H54 (cell line): ENCODE measurements around the gene AK1.
A peak's percentile ranks its signal among the peaks of the same experiment; 100 is the strongest.
"Not testable (repeated sequence)": the region's sequence is repeated elsewhere in the genome, so short reads cannot be mapped to it uniquely, and the experiment has no call there.

ENCODE experiments used
- DNase-seq: peaks from one replicate; pipeline ENCODE4 v3.0.0; 2011; ENCODE audit warnings: low spot score, mixed read lengths; ENCODE audit not compliant: insufficient read length
- FAIRE-seq: peaks from 3 replicates; lab custom pipeline; 2011; peaks lifted over from hg19 to GRCh38; lab: Jason Lieb, UNC
- POLR2A ChIP-seq: IDR thresholded peaks from 2 replicates; pipeline ENCODE4 v1.6.1; 2011; ENCODE audit warnings: low read depth, mild to moderate bottlenecking, low read length

Gene AK1

GRCh38 chr9:127872369-127873222 lies 4.9 kb downstream of the AK1 start:
- DNase-seq (no peak), FAIRE-seq (no peak)
- no peak for TF ChIP-seq POLR2A

- TF ChIP-seq POLR2A = no peak
- FAIRE-seq = no peak
- no peak for DNase-seq
These were observed 5.9 kb downstream of the AK1 start for GRCh38 chr9:127871531-127871930.

- DNase-seq = no peak
- no peak for FAIRE-seq
- no peak for TF ChIP-seq POLR2A
These were observed 6.6 kb downstream of the AK1 start for GRCh38 chr9:127870887-127871286.

- not testable (repeated sequence) for FAIRE-seq
These were observed 7.4 kb downstream of the AK1 start for GRCh38 chr9:127870153-127870491.

GRCh38 chr9:127869310-127870152 lies 7.9 kb downstream of the AK1 start:
- no peak for FAIRE-seq
- TF ChIP-seq POLR2A = no peak
- peak; percentile 99 for DNase-seq

More at GRCh38 chr9:127870153-127870491, 7.4 kb downstream of the AK1 start:
- DNase-seq = not testable (repeated sequence)

- DNase-seq = no peak
- no peak for FAIRE-seq
- TF ChIP-seq POLR2A = no peak
These were observed 9.1 kb downstream of the AK1 start for GRCh38 chr9:127868278-127868902.

- DNase-seq (no peak), FAIRE-seq (no peak)
- TF ChIP-seq POLR2A = no peak
These were observed 9.9 kb downstream of the AK1 start for GRCh38 chr9:127867356-127868277.

GRCh38 chr9:127866535-127866934 lies 10.9 kb downstream of the AK1 start:
- DNase-seq (no peak), FAIRE-seq (no peak)
- TF ChIP-seq POLR2A = no peak

GRCh38 chr9:127865645-127866464 lies 11.6 kb downstream of the AK1 start:
- no peak for FAIRE-seq
- TF ChIP-seq POLR2A = no peak
- DNase-seq = no peak

- DNase-seq (no peak), FAIRE-seq (no peak)
- TF ChIP-seq POLR2A = no peak
These were observed 14.3 kb downstream of the AK1 start for GRCh38 chr9:127863191-127863621.

GRCh38 chr9:127862075-127863011 lies 15.1 kb downstream of the AK1 start:
- no peak for FAIRE-seq
- DNase-seq = no peak

More at GRCh38 chr9:127862075-127863011, 15.1 kb downstream of the AK1 start:
- TF ChIP-seq POLR2A = no peak
